ENCODE results near the gene CDH23. TPM values are rescaled to one million over a fixed set of nuclear protein-coding genes. Genes with fewer than 3 reads are reported as not detected.

The CDH23 gene
- polyA plus RNA-seq, 2 of the 4 experiments (the other 2 are of a cell fraction): 1.1 to 2.3 TPM

GRCh38 chr10:71392791-71393781, 3.6 kb upstream of the CDH23 start:
- CTCF ChIA-PET: interaction anchor here (0.6 to 47.4 kb wide), 12 partner anchors 8 to 504 kb away, joined by 3 to 977 read pairs (median 30); partner anchors contain the start of gene SLC29A3
- Histone ChIP-seq H3K9me3 (no peaks in the 10 kb centered on the region), H3K27ac (no peak overlapping the region), H3K4me2 (no peak overlapping the region), H3K4me3 (no peak overlapping the region), H3K4me1 (peaks cover 7% of the 10 kb centered on the region; the same call in 1 of the 3 replicates)
- TF ChIP-seq CBX2 (IDR thresholded peaks at IDR 0.05; ENCODE audit: borderline replicate concordance, low read depth): no peak
- TF ChIP-seq NFE2L2 (conservative IDR thresholded peaks at IDR 0.05; ENCODE audit: low read length): no peak
- TF ChIP-seq RFX5 (IDR thresholded peaks at IDR 0.05): no peak
- TF ChIP-seq CHD4 (IDR thresholded peaks at IDR 0.05; ENCODE audit: borderline replicate concordance): no peak
- no peak for TF ChIP-seq CTCF (IDR thresholded peaks at IDR 0.05)
- TF ChIP-seq, protein P1, sequence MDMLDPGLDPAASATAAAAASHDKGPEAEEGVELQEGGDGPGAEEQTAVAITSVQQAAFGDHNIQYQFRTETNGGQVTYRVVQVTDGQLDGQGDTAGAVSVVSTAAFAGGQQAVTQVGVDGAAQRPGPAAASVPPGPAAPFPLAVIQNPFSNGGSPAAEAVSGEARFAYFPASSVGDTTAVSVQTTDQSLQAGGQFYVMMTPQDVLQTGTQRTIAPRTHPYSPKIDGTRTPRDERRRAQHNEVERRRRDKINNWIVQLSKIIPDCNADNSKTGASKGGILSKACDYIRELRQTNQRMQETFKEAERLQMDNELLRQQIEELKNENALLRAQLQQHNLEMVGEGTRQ (IDR thresholded peaks at IDR 0.05): no peak
- no peak for TF ChIP-seq KDM1A (IDR thresholded peaks at IDR 0.05; ENCODE audit: low read depth)
- no peak for TF ChIP-seq ZC3H11A (IDR thresholded peaks at IDR 0.05)
- TF ChIP-seq SMC3 (IDR thresholded peaks at IDR 0.05): no peak
- no peak for TF ChIP-seq RCOR1 (IDR thresholded peaks at IDR 0.05; ENCODE audit: low read depth, low read length)
- no peak for TF ChIP-seq JUN (IDR thresholded peaks at IDR 0.05)
- no peak for TF ChIP-seq HEYL (CRISPR knock-in tag; IDR thresholded peaks at IDR 0.05)
- TF ChIP-seq, protein P2, sequence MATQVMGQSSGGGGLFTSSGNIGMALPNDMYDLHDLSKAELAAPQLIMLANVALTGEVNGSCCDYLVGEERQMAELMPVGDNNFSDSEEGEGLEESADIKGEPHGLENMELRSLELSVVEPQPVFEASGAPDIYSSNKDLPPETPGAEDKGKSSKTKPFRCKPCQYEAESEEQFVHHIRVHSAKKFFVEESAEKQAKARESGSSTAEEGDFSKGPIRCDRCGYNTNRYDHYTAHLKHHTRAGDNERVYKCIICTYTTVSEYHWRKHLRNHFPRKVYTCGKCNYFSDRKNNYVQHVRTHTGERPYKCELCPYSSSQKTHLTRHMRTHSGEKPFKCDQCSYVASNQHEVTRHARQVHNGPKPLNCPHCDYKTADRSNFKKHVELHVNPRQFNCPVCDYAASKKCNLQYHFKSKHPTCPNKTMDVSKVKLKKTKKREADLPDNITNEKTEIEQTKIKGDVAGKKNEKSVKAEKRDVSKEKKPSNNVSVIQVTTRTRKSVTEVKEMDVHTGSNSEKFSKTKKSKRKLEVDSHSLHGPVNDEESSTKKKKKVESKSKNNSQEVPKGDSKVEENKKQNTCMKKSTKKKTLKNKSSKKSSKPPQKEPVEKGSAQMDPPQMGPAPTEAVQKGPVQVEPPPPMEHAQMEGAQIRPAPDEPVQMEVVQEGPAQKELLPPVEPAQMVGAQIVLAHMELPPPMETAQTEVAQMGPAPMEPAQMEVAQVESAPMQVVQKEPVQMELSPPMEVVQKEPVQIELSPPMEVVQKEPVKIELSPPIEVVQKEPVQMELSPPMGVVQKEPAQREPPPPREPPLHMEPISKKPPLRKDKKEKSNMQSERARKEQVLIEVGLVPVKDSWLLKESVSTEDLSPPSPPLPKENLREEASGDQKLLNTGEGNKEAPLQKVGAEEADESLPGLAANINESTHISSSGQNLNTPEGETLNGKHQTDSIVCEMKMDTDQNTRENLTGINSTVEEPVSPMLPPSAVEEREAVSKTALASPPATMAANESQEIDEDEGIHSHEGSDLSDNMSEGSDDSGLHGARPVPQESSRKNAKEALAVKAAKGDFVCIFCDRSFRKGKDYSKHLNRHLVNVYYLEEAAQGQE (IDR thresholded peaks at IDR 0.05): no peak
- WGBS (ENCODE audit: missing lambda C conversion rate): 62% methylated on average over 16 of the region's 16 CpGs
- no peak for FAIRE-seq
- POLR2A ChIA-PET: no interaction called here
- no peak for DNase-seq (ENCODE audit: low read depth in 1 of 2, low spot score in 1 of 2)
- ATAC-seq: no peak

GRCh38 chr10:71393841-71394475, 2.8 kb upstream of the CDH23 start:
- no peak for TF ChIP-seq HOXB13 (CRISPR knock-in tag; IDR thresholded peaks at IDR 0.05; ENCODE audit: low read depth)
- no peak for TF ChIP-seq TFCP2L1 (CRISPR knock-in tag; IDR thresholded peaks at IDR 0.05)
- no peak for TF ChIP-seq FOXS1 (CRISPR knock-in tag; IDR thresholded peaks at IDR 0.05)
- TF ChIP-seq CTCF (IDR thresholded peaks at IDR 0.05): no peak
- no peak for TF ChIP-seq RCOR1 (IDR thresholded peaks at IDR 0.05; ENCODE audit: low read depth, low read length)
- TF ChIP-seq MAX (IDR thresholded peaks at IDR 0.05): no peak
- TF ChIP-seq MAFK (IDR thresholded peaks at IDR 0.05; ENCODE audit: partially characterized antibody): no peak
- TF ChIP-seq, protein P1 (IDR thresholded peaks at IDR 0.05): no peak
- TF ChIP-seq POLR2A (IDR thresholded peaks at IDR 0.05; ENCODE audit: low read length): no peak
- Histone ChIP-seq H3K4me2 (no peak overlapping the region), H3K4me1 (peaks cover 7% of the 10 kb centered on the region; the same call in 1 of the 3 replicates), H3K27ac (no peak overlapping the region), H3K9me3 (no peaks in the 10 kb centered on the region), H3K4me3 (no peak overlapping the region)
- POLR2A ChIA-PET: no interaction called here
- CTCF ChIA-PET: interaction anchor here (0.8 to 47.4 kb wide), 8 partner anchors 9 to 313 kb away, joined by 3 to 977 read pairs (median 61); partner anchors contain the start of gene SLC29A3
- WGBS (ENCODE audit: missing lambda C conversion rate): 86% methylated on average over 8 of the region's 8 CpGs
- FAIRE-seq (no peak), ATAC-seq (no peak), DNase-seq (ENCODE audit: low read depth in 1 of 2, low spot score in 1 of 2) (no peak)

Measured in A549 (cell line).